GM21717 (cell line): Measurements from ENCODE around the gene RAB15.

Experiments
- ATAC-seq: cut with Tn5 transposase; IDR thresholded peaks from one replicate; pipeline ENCODE4 v1.9.1; 2021; ENCODE audit warnings: mild to moderate bottlenecking, moderate library complexity; ENCODE audit not compliant: unreplicated experiment

Gene RAB15

DNA sequence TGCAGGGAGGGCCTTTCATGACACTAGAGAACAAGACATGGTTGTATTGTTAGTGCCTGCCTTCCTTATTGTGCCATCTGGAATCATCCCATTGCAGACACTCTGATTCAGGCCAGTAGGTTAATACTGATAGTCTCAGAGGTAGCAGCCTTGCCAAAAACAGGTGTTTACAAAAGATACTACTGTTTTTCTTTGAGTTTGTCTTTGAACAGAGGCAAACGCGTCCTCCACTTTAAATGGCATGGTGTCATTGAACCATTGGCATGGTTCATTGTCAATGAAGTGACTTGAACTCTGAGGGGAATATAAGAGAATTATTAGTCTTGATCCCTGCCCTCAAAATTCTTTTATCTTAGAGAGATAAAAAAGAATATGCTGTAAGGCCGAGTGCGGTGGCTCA lies 18.8 kb upstream of the RAB15 start:
- ATAC-seq: no peak

GRCh38 chr14:64990296-64990695 lies 18.2 kb upstream of the RAB15 start:
- ATAC-seq: no peak

- ATAC-seq: no peak
These were observed 15.3 kb upstream of the RAB15 start for GRCh38 chr14:64987438-64987767.

DNA sequence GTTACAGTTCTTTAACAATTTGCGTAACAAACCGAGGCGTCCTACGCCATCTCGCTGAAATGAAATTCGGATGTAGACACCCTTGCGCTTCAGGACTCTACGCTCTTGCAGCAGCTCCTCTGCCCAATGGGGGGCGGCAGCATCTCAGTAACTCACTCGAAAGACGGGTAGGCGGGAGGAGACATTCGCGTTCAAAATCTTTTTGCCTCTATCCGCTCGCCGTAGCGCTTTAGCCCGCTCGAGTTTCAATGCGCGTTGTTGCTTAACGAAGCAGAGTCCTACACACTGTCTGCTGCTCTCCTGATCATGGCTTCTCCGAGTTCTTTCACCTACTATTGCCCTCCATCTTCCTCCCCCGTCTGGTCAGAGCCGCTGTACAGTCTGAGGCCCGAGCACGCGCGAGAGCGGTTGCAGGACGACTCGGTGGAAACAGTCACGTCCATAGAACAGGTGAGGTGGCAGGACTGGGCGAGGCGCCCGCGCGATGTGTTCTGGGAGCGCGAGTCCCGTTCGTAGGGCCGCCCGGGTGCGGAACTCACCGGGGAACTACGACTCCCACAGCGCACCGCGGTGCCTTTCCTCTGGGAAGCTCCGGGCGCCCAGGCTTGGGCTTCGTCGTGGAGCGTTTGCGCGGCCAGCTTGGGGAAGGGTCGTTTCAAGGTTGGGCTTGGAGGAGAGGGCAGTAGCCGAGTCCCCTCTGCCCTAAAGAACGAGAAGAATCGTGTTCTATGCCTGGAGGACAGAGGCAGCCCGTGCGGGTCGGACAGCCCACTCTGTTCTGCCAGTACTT lies 14.7 kb upstream of the RAB15 start, which contains the start of gene FNTB:
FNTB (plus strand) TSS at position 248 of the 790 bp plus-strand sequence; CDS start at position 307, 59 bp downstream.
- ATAC-seq: peak; percentile 89

DNA sequence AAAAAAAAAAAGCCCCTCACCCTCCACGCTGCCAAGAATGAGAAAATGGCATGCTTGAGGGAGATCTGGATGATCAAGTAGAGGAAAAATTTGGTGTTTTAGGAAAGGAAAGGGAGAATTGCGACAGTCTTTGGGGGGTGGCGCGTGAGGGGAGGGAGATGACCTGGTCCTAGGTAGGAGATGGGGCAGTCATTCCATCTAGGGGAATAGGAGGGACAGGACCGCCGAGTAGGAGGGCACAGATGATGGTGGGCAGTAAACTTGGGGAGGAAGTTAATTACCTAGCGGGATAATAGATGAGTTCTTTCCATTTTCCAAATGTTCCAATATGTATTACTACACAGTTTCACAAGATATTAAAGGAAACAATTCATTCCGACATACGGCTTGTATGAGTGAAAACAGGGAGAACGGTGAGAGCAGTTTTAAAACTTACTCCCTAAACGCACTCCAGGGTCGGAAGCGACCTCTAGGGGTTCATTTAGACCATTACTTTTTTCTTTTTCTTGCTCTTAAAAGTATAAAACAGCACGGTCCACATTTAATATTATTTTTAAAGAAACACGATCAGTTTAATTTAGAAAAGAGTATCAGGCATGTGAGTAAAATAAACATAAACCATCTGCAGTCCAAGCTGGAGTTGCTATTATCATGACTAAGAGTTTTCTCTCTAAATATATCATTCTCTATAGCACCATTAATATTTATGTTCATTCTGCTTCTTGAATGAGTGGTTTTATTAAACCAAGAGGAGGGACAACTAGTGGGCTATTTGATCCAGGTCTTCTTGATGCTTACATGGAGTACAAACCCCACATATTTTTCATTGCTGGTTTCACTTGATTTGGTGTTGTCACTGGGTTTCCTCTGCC lies 11.5 kb upstream of the RAB15 start:
- ATAC-seq: no peak

GRCh38 chr14:64979336-64980074 lies 7.4 kb upstream of the RAB15 start:
- no peak for ATAC-seq

- ATAC-seq: no peak
These were observed 2.4 kb upstream of the RAB15 start for GRCh38 chr14:64974563-64974962.

GRCh38 chr14:64973826-64974225 lies 1.7 kb upstream of the RAB15 start:
- ATAC-seq: no peak

DNA sequence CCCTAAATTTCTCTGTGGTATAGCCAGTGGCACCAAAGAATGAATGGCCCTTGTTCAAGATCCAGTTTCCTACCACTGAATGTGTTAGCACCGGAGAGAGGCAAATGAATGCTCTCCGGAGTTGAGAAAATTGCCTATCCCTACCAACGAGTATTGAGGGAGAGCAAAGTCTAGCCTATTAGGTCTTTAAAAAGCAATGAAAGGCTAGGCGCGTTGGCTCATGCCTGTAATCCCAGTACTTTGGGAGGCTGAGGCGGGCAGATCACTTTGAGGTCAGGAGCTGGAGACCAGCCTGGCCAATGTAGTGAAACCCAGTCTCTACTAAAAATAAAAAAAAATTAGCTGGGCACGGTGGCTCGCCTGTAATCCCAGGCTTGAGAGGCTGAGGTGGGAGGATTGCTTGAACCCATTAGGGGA lies 898 bp upstream of the RAB15 start:
- ATAC-seq: no peak

DNA sequence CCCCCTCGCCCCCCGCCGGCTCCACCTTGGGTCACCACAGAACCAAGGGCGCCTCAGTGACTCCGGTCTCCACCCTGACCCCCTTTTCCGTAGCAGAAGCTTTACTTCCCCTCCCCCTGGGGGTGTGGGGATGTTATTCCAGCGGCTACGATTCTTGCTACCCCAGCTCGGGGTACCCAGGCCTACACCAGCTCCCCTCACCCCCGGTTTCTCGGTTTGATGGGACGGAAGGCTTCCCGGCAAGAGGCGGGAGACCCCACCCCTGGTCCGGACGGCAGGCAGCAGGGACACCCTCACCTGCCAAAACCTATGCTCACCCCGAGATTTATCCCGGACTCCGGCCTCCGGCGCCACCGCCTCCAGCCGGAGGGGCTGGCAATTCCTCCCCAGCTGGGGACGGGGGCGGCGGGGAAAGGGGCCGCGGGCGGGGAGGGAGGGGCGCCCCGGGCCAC lies 619 bp downstream of the RAB15 start:
- no peak for ATAC-seq

- ATAC-seq: no peak
These were observed 1.2 kb downstream of the RAB15 start for GRCh38 chr14:64970776-64971477.

DNA sequence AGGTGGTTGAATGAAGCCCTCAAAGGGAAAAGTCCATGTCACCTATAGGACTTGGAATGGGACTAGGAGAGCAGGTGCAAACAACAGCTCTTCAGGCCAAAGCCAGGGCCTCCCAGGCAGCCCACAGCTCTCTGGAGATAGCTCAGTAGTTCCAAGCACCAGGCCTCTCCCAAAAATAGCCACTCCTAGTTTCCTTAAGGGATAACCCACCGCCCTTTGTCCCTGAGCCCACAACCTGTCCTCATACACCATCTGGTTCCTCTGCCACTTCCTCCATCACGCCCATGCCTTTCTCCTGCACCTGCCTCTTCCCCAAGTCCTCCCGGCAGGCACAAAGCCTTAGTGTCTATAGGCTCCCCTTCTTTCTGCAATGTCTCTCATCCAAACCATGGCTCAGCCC lies 2.1 kb downstream of the RAB15 start:
- ATAC-seq: no peak

- ATAC-seq: no peak
These were observed 3.5 kb downstream of the RAB15 start for GRCh38 chr14:64968651-64969050.

DNA sequence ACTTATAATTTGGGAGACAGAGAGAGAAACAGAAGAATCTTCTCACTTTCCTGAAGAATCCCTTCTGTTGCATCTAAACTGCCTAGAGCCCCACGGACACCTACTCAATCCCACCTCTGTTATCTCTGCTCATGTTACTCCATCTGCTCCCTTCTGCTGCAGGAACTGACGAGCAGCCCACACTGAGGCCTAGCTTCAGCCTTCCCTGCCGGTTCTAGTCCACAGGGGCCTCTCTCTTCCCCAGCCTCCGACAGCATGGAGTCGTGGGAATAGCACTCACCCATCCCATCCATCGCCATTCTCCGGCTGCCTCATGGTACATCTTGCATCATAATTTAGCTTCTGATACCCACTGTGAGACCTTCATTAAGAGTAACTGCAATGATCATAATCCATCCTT lies 4.0 kb downstream of the RAB15 start:
- ATAC-seq: no peak

DNA sequence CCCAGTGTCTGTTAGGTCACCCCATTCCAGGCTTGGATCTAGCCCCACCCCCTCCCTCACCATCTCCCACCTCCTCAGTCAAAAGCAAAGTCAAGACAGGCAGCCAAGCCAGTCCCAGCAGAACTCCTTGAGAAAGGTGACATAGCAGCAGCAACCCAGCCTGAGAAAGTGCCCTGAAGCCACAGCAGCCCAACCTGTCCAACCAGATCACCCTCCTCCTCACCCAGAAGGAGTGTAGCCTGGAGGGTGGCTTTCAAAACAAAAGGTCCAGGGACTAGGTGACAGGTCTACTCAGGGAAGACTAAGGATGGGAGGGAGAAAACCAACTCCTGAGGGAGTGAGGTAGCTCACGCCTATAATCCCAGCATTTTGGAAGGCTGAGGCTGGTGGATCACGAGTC lies 5.2 kb downstream of the RAB15 start:
- no peak for ATAC-seq

DNA sequence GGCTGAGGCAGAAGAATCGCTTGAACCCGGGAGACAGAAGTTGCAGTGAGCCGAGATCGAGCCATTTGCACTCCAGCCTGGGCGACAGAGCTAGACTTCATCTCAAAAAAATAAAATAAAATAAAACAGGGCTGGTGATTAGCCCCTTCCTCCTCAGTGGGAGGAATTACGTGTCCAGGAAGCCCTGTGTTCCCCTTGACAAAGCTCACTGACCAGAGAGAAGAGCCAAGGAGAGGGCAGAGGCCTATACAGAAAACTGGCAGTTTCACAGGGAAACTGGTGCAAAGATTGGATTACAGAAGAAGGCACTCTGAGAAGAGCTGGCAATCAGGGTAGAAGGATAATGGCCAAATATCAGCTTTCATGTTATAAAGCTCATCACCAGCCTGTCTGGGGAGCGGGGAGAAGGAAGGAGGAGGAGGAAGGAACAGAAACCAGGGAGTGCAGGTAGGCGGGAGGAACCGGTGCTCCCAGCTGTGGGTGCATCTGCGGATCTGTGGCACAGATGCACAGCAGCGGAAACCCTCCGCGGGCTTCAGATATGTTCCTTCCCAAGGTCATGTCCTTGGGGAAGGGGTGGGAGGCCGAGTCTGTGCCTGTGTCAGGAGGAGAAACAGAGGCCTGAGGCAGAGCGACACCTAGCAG lies 6.7 kb downstream of the RAB15 start:
- no peak for ATAC-seq

- ATAC-seq: no peak
These were observed 8.5 kb downstream of the RAB15 start for GRCh38 chr14:64963611-64964010.

DNA sequence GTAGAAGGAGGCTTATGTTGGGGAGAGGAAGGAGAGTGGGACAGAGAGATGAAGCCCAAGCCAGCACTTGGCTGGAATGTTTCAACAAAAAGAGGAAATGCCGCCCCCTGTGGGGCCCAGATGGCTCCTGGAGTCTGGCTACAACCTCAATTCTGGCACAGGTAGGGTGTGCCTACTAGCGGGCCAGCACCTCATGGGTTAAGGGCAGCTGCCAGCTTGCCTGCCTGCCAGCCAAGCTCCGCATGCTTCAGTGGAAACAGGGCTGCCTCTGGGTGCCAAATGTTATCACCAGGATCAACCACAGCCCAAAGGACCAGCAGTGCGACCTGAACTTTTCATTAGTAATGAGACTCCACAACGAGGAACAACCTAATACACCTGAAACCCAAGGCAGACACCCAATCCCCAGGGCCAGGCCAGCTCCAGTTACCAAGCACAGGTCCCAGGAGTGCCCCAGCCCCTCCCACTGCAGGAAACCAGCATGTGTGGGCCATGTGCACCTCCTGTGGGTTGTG lies 11.3 kb downstream of the RAB15 start:
- no peak for ATAC-seq

- ATAC-seq: no peak
These were observed 13.4 kb downstream of the RAB15 start for GRCh38 chr14:64958743-64959142.

- no peak for ATAC-seq
These were observed 13.9 kb downstream of the RAB15 start for GRCh38 chr14:64958201-64958600.
